Activated naive CD4-positive, alpha-beta T cell treated with anti-CD3 and anti-CD28 coated beads, Interleukin-2, amount 10 ng/mL, durations not matched to agents 7 days and 5 days (primary cell): ENCODE results near the gene C1orf50.

Experiments used
- CTCF ChIA-PET: fragments of 350-600 bp; sonication (Branson Sonifier 250); formaldehyde crosslinking; loops from one replicate; lab custom pipeline; 2021; ENCODE audit warnings: antibody characterized with exemption; lab: Charles Lee
- DNase-seq: peaks from one replicate; pipeline ENCODE4 v3.0.0-alpha.2; 2020
- H3K27ac Mint-ChIP-seq: one replicate; pipeline ENCODE4 v1.8.0; 2021; ENCODE audit warnings: mild to moderate bottlenecking, moderate library complexity, mixed read lengths
- H3K27me3 Mint-ChIP-seq: one replicate; pipeline ENCODE4 v1.8.0; 2021; ENCODE audit warnings: mild to moderate bottlenecking, mixed read lengths
- H3K36me3 Mint-ChIP-seq: one replicate; pipeline ENCODE4 v1.8.0; 2021; ENCODE audit warnings: mixed read lengths
- H3K4me1 Mint-ChIP-seq: one replicate; pipeline ENCODE4 v1.8.0; 2021; ENCODE audit warnings: mixed read lengths
- H3K4me3 Mint-ChIP-seq: one replicate; pipeline ENCODE4 v1.8.0; 2021; ENCODE audit warnings: mild to moderate bottlenecking, moderate library complexity, mixed read lengths
- H3K9me3 Mint-ChIP-seq: one replicate; pipeline ENCODE4 v1.8.0; 2021; ENCODE audit warnings: mixed read lengths

Gene C1orf50

DNA sequence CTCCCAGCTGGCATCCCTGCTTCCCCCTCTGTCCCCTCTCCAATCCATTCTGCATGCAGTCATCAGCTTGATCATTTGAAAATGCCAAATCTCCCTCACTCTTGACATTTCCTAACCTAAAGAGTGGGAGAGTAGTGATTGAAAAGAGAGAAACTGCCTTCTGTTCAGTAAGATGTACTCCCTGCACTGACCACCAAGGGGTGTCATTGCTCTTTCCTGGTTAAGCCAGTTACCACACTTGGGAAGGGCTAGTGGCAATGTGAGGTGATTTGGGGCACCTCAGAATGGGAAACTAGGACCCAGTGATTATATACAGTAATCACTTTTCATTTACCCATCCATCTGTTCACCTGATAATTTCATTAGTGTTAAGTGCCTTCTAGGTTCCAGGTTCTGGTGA lies 10.8 kb downstream of the C1orf50 start:
- DNase-seq = peak; percentile 59
- CTCF ChIA-PET = interaction anchor here (0.7 to 7.8 kb wide), 12 partner anchors 11 to 304 kb away, joined by 3 to 103 read pairs (median 4); partner anchors contain the start of genes C1orf50, P3H1 and ZNF691
- peaks cover 51% of the 10 kb centered on the region for H3K36me3 Mint-ChIP-seq
- no peak overlapping the region for H3K27ac Mint-ChIP-seq
- no peak overlapping the region for H3K4me3 Mint-ChIP-seq
- H3K4me1 Mint-ChIP-seq = peaks cover 17% of the 10 kb centered on the region
- H3K27me3 Mint-ChIP-seq = no peaks in the 10 kb centered on the region
- H3K9me3 Mint-ChIP-seq = no peaks in the 10 kb centered on the region

DNA sequence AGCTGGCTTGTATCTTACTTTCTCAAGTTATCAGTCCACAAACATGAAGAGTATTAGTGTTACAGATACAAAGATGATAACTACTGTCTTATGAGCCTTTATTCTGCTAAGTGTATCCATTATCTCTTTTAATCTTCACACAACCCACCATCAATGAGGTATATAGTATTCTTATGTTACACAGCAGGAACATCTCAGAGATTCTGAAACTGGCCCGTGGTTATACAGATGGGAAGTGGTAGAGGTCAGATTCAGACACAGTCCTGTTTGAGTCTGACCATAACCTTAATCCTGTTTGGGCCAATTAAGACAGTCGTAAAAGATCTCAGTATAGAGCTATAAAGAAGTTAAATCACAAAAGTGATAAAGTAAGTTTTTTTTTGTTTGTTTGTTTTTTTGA lies 12.7 kb downstream of the C1orf50 start:
- Mint-ChIP-seq H3K9me3 (no peaks in the 10 kb centered on the region), H3K27ac (no peak overlapping the region), H3K4me3 (no peak overlapping the region), H3K36me3 (peaks cover 44% of the 10 kb centered on the region), H3K4me1 (peaks cover 23% of the 10 kb centered on the region), H3K27me3 (no peaks in the 10 kb centered on the region)
- no peak for DNase-seq
- CTCF ChIA-PET = interaction anchor here (0.9 to 7.8 kb wide), 4 partner anchors 14 to 293 kb away, joined by 3 to 103 read pairs (median 20); no protein-coding TSS in a partner anchor

DNA sequence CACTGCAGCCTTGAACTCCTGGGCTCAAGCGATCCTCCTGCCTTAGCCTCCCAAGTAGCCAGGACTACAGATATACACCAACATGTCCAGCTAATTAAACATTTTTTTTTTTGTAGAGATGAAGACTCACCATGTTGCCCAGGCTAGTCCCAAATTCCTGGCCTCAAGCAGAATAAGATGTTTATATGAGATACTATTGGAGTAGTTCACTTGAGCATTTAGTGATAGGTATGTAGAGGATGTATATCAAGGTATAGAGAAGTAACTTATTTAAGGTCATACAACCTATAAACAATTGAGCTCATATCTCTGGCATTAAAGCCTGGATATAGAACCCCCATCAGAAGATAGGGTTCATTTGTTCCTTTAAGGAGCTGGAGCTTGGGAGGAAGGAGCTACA lies 13.1 kb downstream of the C1orf50 start:
- no peak for DNase-seq
- Mint-ChIP-seq H3K36me3 (peaks cover 39% of the 10 kb centered on the region), H3K27ac (no peak overlapping the region), H3K9me3 (no peaks in the 10 kb centered on the region), H3K4me3 (no peak overlapping the region), H3K27me3 (peaks cover under 1% of the 10 kb centered on the region), H3K4me1 (peaks cover 24% of the 10 kb centered on the region)
- CTCF ChIA-PET = interaction anchor here (0.9 to 7.8 kb wide), 4 partner anchors 14 to 292 kb away, joined by 3 to 103 read pairs (median 20); no protein-coding TSS in a partner anchor

DNA sequence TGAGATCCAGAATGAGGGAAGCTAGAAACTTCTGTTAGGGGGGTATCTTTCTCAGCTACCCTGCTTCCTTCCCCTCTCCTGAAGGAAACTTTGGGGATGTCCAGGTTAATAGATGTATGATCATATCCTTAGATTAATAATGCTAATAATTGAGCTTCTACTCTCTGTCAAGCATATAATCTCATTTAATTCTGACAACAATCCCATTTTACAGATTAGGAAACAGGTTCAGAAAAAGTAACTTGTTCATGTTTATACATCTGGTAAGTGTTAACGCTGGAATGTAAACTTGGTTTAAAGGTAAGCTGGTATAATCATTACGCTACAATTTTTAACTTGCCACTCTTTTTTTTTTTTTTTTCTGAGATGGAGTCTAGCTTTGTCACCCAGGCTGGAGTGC lies 16.0 kb downstream of the C1orf50 start:
- Mint-ChIP-seq H3K36me3 (peaks cover 22% of the 10 kb centered on the region), H3K27me3 (peaks cover 13% of the 10 kb centered on the region), H3K4me3 (no peak overlapping the region), H3K4me1 (peaks cover 34% of the 10 kb centered on the region), H3K9me3 (no peaks in the 10 kb centered on the region), H3K27ac (no peak overlapping the region)
- CTCF ChIA-PET = interaction anchor here (0.6 to 1.1 kb wide), 3 partner anchors 140 to 490 kb away, joined by 3 to 5 read pairs (median 4); no protein-coding TSS in a partner anchor
- DNase-seq = no peak

DNA sequence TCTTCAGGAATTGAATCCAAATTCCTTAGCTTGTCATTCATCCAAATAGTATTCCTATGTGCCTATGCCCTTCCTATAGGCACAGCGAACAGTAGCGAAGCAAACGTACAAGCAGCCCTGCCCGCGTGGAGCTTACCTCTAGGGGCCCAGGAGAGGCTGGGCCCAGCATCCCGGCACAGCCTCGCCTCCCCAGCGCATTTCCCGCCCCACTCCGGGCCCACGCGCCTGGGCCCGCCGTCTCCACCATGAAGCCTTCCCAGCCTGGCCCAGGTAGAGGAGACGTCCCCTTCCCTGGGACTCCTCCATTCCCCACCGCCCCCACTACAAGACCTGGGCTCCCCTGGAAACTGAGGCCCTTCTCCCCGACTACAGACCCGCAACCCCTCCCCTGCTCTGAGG lies 17.5 kb downstream of the C1orf50 start:
- CTCF ChIA-PET = no interaction called here
- Mint-ChIP-seq H3K36me3 (peaks cover 13% of the 10 kb centered on the region), H3K27me3 (peaks cover 19% of the 10 kb centered on the region), H3K4me3 (no peak overlapping the region), H3K27ac (no peak overlapping the region), H3K4me1 (peaks cover 30% of the 10 kb centered on the region), H3K9me3 (no peaks in the 10 kb centered on the region)
- DNase-seq = no peak

DNA sequence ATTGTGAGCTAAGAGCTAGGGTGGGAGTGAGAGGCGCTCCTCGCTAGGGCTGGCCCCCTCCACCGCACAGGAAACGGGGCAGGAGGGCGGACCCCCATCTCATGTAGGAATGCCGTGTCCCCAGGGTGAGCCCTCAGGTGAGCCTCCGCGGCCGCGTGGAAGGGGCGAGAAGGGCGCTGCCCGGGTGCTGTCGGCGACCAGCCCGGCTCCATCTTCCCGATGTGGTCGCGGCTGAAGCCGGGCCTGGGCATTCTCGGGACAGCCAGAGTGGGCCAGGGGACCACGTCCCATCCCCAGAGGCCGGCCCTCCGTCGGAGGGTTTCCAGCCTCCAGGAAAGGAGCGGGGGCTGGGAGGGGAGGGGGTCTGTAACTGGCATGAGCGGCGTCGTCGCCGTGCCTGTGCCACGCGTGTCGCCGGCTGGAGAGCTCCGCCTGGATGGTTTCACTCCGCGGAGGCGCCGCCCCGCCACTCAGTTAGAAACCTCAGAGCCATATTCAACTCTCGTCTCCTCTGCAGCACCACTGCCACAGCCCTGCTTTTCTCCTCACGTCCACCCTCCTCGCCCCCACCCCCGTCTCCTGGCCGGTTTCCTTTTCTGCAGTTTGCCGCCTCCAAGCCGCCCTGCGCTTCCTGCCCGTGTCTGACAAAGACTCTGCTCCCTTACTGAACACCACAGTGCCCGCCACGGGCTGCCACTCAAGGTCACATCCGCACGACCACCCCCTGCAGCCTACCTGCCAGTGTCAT lies 18.1 kb downstream of the C1orf50 start, which contains the start of gene TMEM269:
Gene TMEM269 (plus strand): TSS at position 46 of the 748 bp plus-strand sequence. CDS start 4,903 bp downstream, outside the sequence.
- H3K27me3 Mint-ChIP-seq = peaks cover 22% of the 10 kb centered on the region
- H3K4me1 Mint-ChIP-seq = peaks cover 25% of the 10 kb centered on the region
- H3K36me3 Mint-ChIP-seq = peaks cover 10% of the 10 kb centered on the region
- peak within 1 kb of the TSS; percentile 72 for H3K27ac Mint-ChIP-seq
- no peaks in the 10 kb centered on the region for H3K9me3 Mint-ChIP-seq
- CTCF ChIA-PET = no interaction called here
- DNase-seq = peak; percentile 79
- H3K4me3 Mint-ChIP-seq = peak within 1 kb of the TSS; percentile 70

DNA sequence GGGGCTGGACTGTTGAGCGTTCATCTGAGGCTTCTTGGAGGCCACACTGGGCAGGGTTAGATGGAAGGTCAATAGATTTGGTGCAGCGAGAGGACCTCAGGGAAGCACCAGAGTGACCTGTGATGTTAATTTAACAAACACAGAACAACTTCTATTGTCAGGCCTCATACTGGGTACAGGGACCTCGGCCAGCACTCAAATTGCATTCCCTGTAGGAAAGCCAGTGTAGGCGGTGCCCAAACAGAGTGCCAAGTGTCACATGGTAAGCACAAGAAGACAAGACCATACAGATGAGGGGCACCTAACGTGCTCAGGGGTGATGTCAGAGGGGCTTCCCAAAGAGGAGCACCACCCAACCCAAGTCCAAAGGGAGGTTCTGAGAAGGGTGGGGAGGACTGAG lies 19.0 kb downstream of the C1orf50 start:
- DNase-seq = no peak
- Mint-ChIP-seq H3K27ac (no peak overlapping the region), H3K4me1 (peaks cover 25% of the 10 kb centered on the region), H3K4me3 (no peak overlapping the region), H3K36me3 (peaks cover 4% of the 10 kb centered on the region), H3K9me3 (no peaks in the 10 kb centered on the region), H3K27me3 (peaks cover 25% of the 10 kb centered on the region)
- CTCF ChIA-PET = no interaction called here

DNA sequence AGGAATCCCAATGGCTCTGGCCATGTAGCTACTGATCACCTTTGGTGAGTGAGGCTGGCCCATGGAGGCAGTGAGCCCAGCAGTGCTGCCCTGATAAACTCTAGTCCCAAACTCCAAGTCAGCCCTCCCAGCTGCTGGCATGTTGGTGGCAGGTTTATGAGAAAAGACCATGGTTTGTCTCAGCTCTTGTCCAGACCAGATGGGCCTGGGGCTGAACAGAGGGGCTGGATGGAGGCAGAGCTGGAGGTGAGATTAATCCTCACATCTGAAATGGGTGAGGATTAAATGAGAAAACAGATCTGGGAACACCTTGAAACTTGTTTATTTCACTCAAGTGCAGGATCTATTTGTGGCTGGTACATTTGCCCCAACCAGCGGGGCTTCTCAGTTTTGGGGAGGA lies 21.0 kb downstream of the C1orf50 start:
- H3K27ac Mint-ChIP-seq = no peak overlapping the region
- CTCF ChIA-PET = no interaction called here
- peaks cover 25% of the 10 kb centered on the region for H3K4me1 Mint-ChIP-seq
- no peaks in the 10 kb centered on the region for H3K36me3 Mint-ChIP-seq
- no peak for DNase-seq
- H3K4me3 Mint-ChIP-seq = no peak overlapping the region
- H3K27me3 Mint-ChIP-seq = peaks cover 25% of the 10 kb centered on the region
- H3K9me3 Mint-ChIP-seq = no peaks in the 10 kb centered on the region

DNA sequence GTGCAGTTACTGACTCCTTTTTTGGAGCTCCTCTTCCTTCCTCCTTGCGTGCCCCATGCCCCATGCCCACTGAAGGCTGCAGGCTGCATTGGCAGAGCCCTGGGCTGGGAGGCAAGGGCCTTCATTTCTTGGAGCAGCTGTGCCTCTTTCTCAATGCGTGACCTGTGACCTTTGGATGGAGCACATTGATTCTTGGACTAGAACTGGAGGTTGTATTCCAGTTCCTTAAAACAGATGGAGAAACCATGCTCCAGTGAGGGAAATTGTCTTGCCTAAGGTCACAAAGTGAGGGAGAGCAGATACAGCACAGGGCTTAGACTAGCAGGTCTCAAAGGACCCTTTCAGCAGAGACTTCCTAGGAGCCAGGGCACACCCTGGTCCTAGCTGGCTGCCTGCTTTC lies 26.8 kb downstream of the C1orf50 start:
- H3K9me3 Mint-ChIP-seq = no peaks in the 10 kb centered on the region
- H3K4me1 Mint-ChIP-seq = no peaks in the 10 kb centered on the region
- H3K36me3 Mint-ChIP-seq = no peaks in the 10 kb centered on the region
- DNase-seq = no peak
- peaks cover 32% of the 10 kb centered on the region for H3K27me3 Mint-ChIP-seq
- no peak overlapping the region for H3K4me3 Mint-ChIP-seq
- no peak overlapping the region for H3K27ac Mint-ChIP-seq
- CTCF ChIA-PET = no interaction called here

DNA sequence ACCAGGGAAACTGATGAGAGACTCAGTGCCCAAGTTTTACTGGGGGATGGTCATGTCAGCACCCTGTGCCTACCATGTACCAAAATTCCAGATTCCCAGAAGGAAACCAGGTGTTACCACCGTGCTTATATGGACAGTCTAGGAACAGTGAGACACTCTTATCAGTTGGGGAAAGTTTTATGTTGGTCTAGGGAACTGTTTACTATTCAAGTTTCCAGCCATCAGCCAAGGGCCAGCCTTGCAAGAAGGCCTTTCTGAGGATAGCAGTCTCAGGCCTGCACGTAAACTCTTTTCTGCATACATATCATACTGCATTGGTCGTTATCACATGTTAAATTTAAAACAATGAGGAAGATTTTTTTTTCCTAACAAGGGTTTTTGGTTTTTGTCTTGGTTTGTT lies 30.4 kb downstream of the C1orf50 start:
- Mint-ChIP-seq H3K36me3 (no peaks in the 10 kb centered on the region), H3K27ac (no peak overlapping the region), H3K4me3 (no peak overlapping the region), H3K27me3 (peaks cover 22% of the 10 kb centered on the region), H3K9me3 (no peaks in the 10 kb centered on the region), H3K4me1 (no peaks in the 10 kb centered on the region)
- DNase-seq = no peak
- CTCF ChIA-PET = no interaction called here

DNA sequence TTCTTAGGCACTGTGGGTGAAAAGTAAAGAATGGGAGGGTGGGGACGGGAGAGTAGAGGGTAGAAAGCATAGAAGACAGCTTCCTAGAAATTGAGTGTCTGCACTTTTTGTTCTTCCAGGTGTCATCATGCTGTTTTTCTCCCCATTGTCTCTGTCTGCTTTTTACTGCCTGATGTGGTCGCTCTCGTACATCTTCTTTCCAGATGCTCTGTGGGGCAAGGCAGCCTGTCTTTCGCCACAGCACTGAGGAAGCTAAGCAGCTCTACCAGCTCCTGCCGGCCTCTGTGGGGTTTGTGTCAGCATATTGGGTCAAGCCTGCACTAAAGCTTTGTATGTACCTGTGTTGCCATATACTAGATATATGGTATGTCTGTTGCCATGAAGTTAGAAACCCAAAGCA lies 30.9 kb downstream of the C1orf50 start:
- peaks cover 22% of the 10 kb centered on the region for H3K27me3 Mint-ChIP-seq
- no peak overlapping the region for H3K27ac Mint-ChIP-seq
- no peaks in the 10 kb centered on the region for H3K9me3 Mint-ChIP-seq
- no peak for DNase-seq
- H3K4me3 Mint-ChIP-seq = no peak overlapping the region
- CTCF ChIA-PET = no interaction called here
- H3K36me3 Mint-ChIP-seq = no peaks in the 10 kb centered on the region
- H3K4me1 Mint-ChIP-seq = no peaks in the 10 kb centered on the region

DNA sequence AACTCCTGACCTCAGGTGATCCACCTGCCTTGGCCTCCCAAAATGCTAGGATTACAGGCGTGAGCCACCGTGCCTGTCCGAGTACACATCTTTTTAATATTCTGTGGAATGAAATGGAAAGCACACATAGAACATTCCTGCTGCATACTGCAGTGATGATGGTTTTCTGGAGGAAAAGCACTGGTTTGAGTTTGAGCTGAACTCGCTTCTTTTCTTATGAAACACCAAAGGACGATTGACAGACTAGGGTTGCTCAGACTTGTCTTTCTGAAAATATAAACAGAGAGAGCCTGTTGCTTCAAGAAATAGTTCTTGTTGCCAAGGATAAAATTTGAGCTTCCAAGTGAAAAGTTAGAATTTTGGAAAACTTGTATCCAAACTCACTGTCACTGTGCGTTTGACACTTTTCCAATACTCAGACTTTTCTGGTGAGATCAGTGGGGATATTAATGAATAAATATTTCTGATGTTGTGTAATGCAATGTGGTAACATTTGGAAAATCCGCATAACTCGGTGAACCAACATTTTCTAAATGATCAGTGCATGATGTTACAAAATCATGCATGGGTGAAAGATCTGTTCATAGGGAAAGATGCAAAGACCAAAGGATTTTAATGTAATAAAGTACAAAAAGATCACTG lies 34.9 kb downstream of the C1orf50 start:
- CTCF ChIA-PET = no interaction called here
- Mint-ChIP-seq H3K36me3 (peaks cover 9% of the 10 kb centered on the region), H3K4me3 (no peak overlapping the region), H3K4me1 (peaks cover 5% of the 10 kb centered on the region), H3K9me3 (no peaks in the 10 kb centered on the region), H3K27ac (no peak overlapping the region), H3K27me3 (peaks cover 5% of the 10 kb centered on the region)
- DNase-seq = no peak

DNA sequence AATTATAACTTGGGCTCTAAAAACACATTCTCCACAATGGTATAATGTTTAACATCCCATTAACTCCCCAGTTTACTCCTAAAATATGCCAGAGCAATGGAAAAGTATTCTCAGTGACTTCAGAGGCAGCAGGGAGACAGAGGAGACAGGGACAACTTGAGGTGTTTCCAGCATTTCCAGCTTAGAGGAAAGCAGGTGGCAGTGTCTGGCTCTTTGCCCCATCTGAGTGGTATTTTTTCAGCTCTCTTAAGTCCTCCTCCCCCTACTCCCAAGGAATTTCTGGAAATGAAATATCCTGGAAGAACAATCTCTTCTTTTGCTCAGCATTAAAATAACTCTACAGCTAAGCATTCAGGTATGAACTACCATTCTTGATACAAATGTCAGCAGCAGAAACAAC lies 39.1 kb downstream of the C1orf50 start:
- DNase-seq = no peak
- no peak overlapping the region for H3K27ac Mint-ChIP-seq
- no peak overlapping the region for H3K4me3 Mint-ChIP-seq
- H3K9me3 Mint-ChIP-seq = no peaks in the 10 kb centered on the region
- peaks cover 16% of the 10 kb centered on the region for H3K4me1 Mint-ChIP-seq
- H3K36me3 Mint-ChIP-seq = peaks cover 14% of the 10 kb centered on the region
- H3K27me3 Mint-ChIP-seq = no peaks in the 10 kb centered on the region
- CTCF ChIA-PET = interaction anchor here (0.8 kb wide), 1 partner anchor 28 kb away, joined by 4 read pairs; no protein-coding TSS in a partner anchor

DNA sequence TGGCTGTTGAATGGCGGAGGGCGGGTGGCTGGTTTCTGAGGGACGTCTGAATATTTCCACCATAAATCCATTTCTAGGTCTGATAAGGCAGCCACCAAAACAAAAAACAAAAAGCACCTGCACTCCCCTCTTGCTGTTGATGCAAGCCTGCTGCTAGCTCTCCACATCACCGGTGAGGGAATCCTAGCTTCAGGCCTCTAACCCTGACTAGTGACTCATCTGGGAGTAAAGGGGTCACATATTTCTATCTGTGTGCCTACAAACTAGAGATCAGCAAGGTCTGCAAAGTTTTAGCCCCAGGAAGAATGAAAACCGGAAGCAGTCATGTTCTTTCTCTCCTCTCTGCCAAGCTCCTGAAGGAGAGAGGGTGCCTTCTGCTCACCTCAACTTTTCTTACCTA lies 39.5 kb downstream of the C1orf50 start:
- Mint-ChIP-seq H3K4me1 (peaks cover 16% of the 10 kb centered on the region), H3K27ac (peak overlapping the region; percentile 29), H3K9me3 (no peaks in the 10 kb centered on the region), H3K27me3 (no peaks in the 10 kb centered on the region), H3K36me3 (peaks cover 15% of the 10 kb centered on the region), H3K4me3 (no peak overlapping the region)
- CTCF ChIA-PET = interaction anchor here (0.8 kb wide), 1 partner anchor 28 kb away, joined by 4 read pairs; no protein-coding TSS in a partner anchor
- DNase-seq = no peak
